A549 (cell line): ENCODE measurements around the gene TRAF3IP1. TPM values are rescaled to one million over a fixed set of nuclear protein-coding genes. Genes with fewer than 3 reads are reported as not detected.
A peak's percentile ranks its signal among the peaks of the same experiment; 100 is the strongest.

Experiments
- ATAC-seq, 2 experiments: fragments of 200-7000 bp in 1 of 2; fragments of >200 bp in 1 of 2; cut with Nextera tagmentation in 1 of 2; cut with Tn5 transposase in 1 of 2; 3 replicates each; pipeline versions ENCODE4 v1.8.0 to v1.9.1; 2018 to 2020; ENCODE audit warnings: mild to moderate bottlenecking in 1 of 2, moderate library complexity in 1 of 2
- CTCF ChIA-PET: fragments of 300-600 bp; sonication (Branson Sonifier 250); formaldehyde crosslinking; extraction: SDS; loops from one replicate; lab custom pipeline; 2021; ENCODE audit warnings: antibody characterized with exemption, inconsistent platforms; lab: Yijun Ruan, JAX
- POLR2A ChIA-PET: fragments of 350-600 bp; formaldehyde crosslinking; extraction: SDS; loops from one replicate; lab custom pipeline; 2021; ENCODE audit warnings: antibody characterized with exemption, inconsistent platforms; lab: Yijun Ruan, JAX
- DNase-seq, 2 experiments: peaks; one replicate each; pipeline versions ENCODE4 v3.0.0 to v3.0.0-alpha.2; 2011 to 2016; ENCODE audit warnings: low read depth in 1 of 2, low spot score in 1 of 2
- FAIRE-seq: peaks from 2 replicates; lab custom pipeline; 2011; peaks lifted over from hg19 to GRCh38; lab: Jason Lieb, UNC
- H3K27ac ChIP-seq, 2 experiments: fragments of >200 bp; sonication (Bioruptor Twin); formaldehyde crosslinking; 3 replicates each; pipeline ENCODE4 v1.5.1; 2016 to 2017
- H3K4me1 ChIP-seq: fragments of >200 bp; sonication (Bioruptor Twin); formaldehyde crosslinking; 3 replicates; pipeline ENCODE4 v1.6.1; 2016
- H3K4me2 ChIP-seq: fragments of >200 bp; sonication (Bioruptor Twin); formaldehyde crosslinking; 3 replicates; pipeline ENCODE4 v1.6.1; 2016
- H3K4me3 ChIP-seq: fragments of >200 bp; sonication (Bioruptor Twin); formaldehyde crosslinking; 3 replicates; pipeline ENCODE4 v1.5.1; 2016
- H3K9me3 ChIP-seq: fragments of >200 bp; sonication (Bioruptor Twin); formaldehyde crosslinking; 3 replicates; pipeline ENCODE4 v1.6.1; 2016
- CBX2 ChIP-seq: fragments of 200-600 bp; sonication (generic); IDR thresholded peaks from 2 replicates; pipeline ENCODE4 v1.6.1; 2016; ENCODE audit warnings: low read depth, mild to moderate bottlenecking, borderline replicate concordance
- CBX8 ChIP-seq: fragments of 200-600 bp; sonication (generic); IDR thresholded peaks from 2 replicates; pipeline ENCODE4 v1.6.1; 2016
- CEBPB ChIP-seq, 2 experiments: fragments of >200 bp in 1 of 2; sonication (Bioruptor Twin) in 1 of 2; formaldehyde crosslinking in 1 of 2; IDR thresholded peaks; 2 replicates each; pipeline ENCODE4 v1.6.1; 2012 to 2016
- EHMT2 ChIP-seq: fragments of 200-600 bp; sonication (generic); IDR thresholded peaks from 2 replicates; pipeline ENCODE4 v1.6.1; 2016; ENCODE audit warnings: antibody characterized with exemption, low read depth, mild to moderate bottlenecking, moderate library complexity
- EP300 ChIP-seq, 2 experiments: fragments of >200 bp; sonication (Bioruptor Twin); formaldehyde crosslinking; IDR thresholded peaks; 2 replicates in 1 of 2; 3 replicates in 1 of 2; pipeline ENCODE4 v1.6.1; 2016 to 2017
- FOSL2 ChIP-seq, 2 experiments: fragments of 450-650 bp in 1 of 2; fragments of >200 bp in 1 of 2; sonication (Bioruptor Twin) in 1 of 2; formaldehyde crosslinking; IDR thresholded peaks; 2 replicates each; pipeline versions ENCODE4 v1.5.0 to v1.6.1; 2016 to 2020; ENCODE audit warnings: mild to moderate bottlenecking in 1 of 2, moderate library complexity in 1 of 2
- FOXS1 ChIP-seq: fragments of 250-450 bp; sonication (Bioruptor Pico); IDR thresholded peaks from 2 replicates; pipeline ENCODE4 v1.5.0; 2020; ENCODE audit warnings: mild to moderate bottlenecking, moderate library complexity
- HEYL ChIP-seq: fragments of 250-450 bp; sonication (Bioruptor Pico); IDR thresholded peaks from 2 replicates; pipeline ENCODE4 v1.8.0; 2021; ENCODE audit warnings: mild to moderate bottlenecking, moderate library complexity
- HOXB13 ChIP-seq: fragments of 250-450 bp; sonication (Bioruptor Pico); IDR thresholded peaks from 2 replicates; pipeline ENCODE4 v1.5.0; 2020; ENCODE audit warnings: low read depth, mild to moderate bottlenecking, moderate library complexity
- JUNB ChIP-seq: fragments of >200 bp; sonication (Bioruptor Twin); formaldehyde crosslinking; IDR thresholded peaks from 2 replicates; pipeline ENCODE4 v1.6.1; 2016
- KDM1A ChIP-seq: fragments of 200-600 bp; sonication (generic); IDR thresholded peaks from 2 replicates; pipeline ENCODE4 v1.6.1; 2016; ENCODE audit warnings: low read depth, mild to moderate bottlenecking
- MAZ ChIP-seq: fragments of 150-350 bp; IDR thresholded peaks from 2 replicates; pipeline ENCODE4 v1.6.1; 2014; ENCODE audit warnings: antibody characterized with exemption, low read depth, low read length, borderline replicate concordance
- MYC ChIP-seq: IDR thresholded peaks from 2 replicates; pipeline ENCODE4 v1.6.1; 2012; ENCODE audit warnings: mild to moderate bottlenecking, inconsistent platforms, low read length, improper control_type of control experiment, borderline replicate concordance
- NPAS2 ChIP-seq: fragments of 250-450 bp; sonication (Bioruptor Pico); IDR thresholded peaks from 2 replicates; pipeline ENCODE4 v1.8.0; 2022; ENCODE audit warnings: mild to moderate bottlenecking, moderate library complexity, borderline replicate concordance
- PHF8 ChIP-seq: fragments of 200-600 bp; sonication (generic); IDR thresholded peaks from 2 replicates; pipeline ENCODE4 v1.6.1; 2016; ENCODE audit warnings: low read depth, mild to moderate bottlenecking, antibody characterized with exemption, moderate library complexity, borderline replicate concordance
- POLR2A ChIP-seq: IDR thresholded peaks from 2 replicates; pipeline ENCODE4 v1.6.1; 2012; ENCODE audit warnings: mild to moderate bottlenecking, low read length
- RAD21 ChIP-seq, 2 experiments: fragments of >200 bp in 1 of 2; sonication (Bioruptor Twin) in 1 of 2; formaldehyde crosslinking in 1 of 2; IDR thresholded peaks in 1 of 2; conservative IDR thresholded peaks in 1 of 2; 2 replicates in 1 of 2; 3 replicates in 1 of 2; pipeline ENCODE4 v1.6.1; 2012 to 2018; ENCODE audit warnings: inconsistent platforms in 1 of 2
- RARB ChIP-seq: fragments of 250-450 bp; sonication (Bioruptor Pico); IDR thresholded peaks from 2 replicates; pipeline ENCODE4 v1.8.0; 2021; ENCODE audit warnings: mild to moderate bottlenecking, moderate library complexity
- RCOR1 ChIP-seq: fragments of 150-350 bp; IDR thresholded peaks from 2 replicates; pipeline ENCODE4 v1.6.1; 2014; ENCODE audit warnings: antibody characterized with exemption, low read length, low read depth
- SMC3 ChIP-seq: fragments of >200 bp; sonication (Bioruptor Twin); formaldehyde crosslinking; IDR thresholded peaks from 3 replicates; pipeline ENCODE4 v1.6.1; 2018; ENCODE audit warnings: inconsistent platforms
- ZC3H11A ChIP-seq: fragments of 450-650 bp; IDR thresholded peaks from 2 replicates; pipeline ENCODE4 v1.6.1; 2014; ENCODE audit warnings: antibody characterized with exemption, mild to moderate bottlenecking
- WGBS: methylation state at CpG from one replicate; pipeline ENCODE4 v1.1.6; 2017; ENCODE audit errors: missing lambda C conversion rate; 5-methylcytosine and 5-hydroxymethylcytosine counted together
- polyA plus RNA-seq, 4 experiments: library from polyadenylated mRNA; depleted of rRNA in 3 of 4; stranded (reverse); fragments of >200 nt; fragmentation: RNase III in 1 of 4; extraction: RNeasy Plus Mini Kit Qiagen cat#74134 plus additional on column Dnase treatment in 1 of 4; gene quantifications; 2 replicates in 3 of 4; 3 replicates in 1 of 4; pipeline ENCODE4 v1.2.3, GENCODE V29; 2011 to 2017
- TF ChIP-seq, protein P1 (sequence below): IDR thresholded peaks from 2 replicates; pipeline ENCODE4 v1.6.1; 2012
- TF ChIP-seq, protein P2 (sequence below): fragments of >200 bp; sonication (Bioruptor Twin); formaldehyde crosslinking; IDR thresholded peaks from 3 replicates; pipeline ENCODE4 v1.6.1; 2016
- TF ChIP-seq, protein P3 (sequence below): IDR thresholded peaks from 2 replicates; pipeline ENCODE4 v1.6.1; 2012
- TF ChIP-seq, protein P4 (sequence below): fragments of 450-650 bp; IDR thresholded peaks from 2 replicates; pipeline ENCODE4 v1.6.1; 2014; ENCODE audit warnings: antibody characterized with exemption
- TF ChIP-seq, protein P5 (sequence below): fragments of >200 bp; sonication (Bioruptor Twin); formaldehyde crosslinking; IDR thresholded peaks from 3 replicates; pipeline ENCODE4 v1.5.1; 2016

Gene TRAF3IP1
- polyA plus RNA-seq, 2 of the 4 experiments (the other 2 are of a cell fraction), result 10.6 to 19.2 TPM

DNA sequence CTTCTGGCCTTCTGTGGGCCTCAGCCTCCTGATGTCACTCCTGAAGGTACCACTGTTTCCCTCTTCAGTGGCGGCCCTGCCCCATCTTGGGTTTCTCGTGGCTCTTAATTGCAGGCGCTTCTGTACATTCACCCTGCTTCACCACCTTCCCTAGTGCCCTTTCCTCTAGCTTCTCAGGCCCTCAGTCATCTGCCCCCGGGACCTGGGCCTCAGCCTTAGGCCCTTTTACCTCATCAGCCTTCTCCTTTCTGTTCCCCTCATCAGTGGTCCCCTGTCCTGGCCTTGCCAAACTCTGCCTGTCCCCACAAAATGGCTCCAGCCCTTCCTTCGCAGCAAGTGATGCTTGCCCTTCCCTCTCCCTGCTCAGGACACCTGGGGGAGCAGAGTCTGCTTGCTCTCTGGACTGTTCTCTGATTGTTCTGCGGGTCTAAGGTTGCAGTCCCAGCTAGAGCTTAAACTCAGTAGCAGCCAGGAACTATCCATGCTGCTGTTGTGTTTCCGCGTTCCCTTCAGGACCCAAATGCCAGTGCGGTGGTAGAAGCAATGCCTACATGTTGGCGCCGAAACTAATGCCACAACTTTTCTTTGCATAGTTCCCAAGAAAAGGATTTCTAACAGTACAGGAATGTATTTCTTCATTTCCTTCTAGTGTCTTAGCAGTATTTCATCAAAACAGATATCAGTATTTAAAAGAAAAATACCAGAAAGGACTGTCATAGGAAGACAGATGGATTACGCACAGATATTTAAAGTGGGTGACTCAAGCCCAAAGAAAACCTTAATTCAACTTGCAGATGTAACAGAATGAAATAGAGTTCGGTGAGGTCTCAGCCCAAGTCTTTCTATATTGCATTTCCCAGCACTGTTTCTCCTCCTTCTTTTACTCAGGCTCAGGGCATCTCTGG is 113.9 kb downstream of the TRAF3IP1 start:
- Histone ChIP-seq H3K4me3 (no peak overlapping the region), H3K9me3 (no peaks in the 10 kb centered on the region), H3K27ac (peak overlapping the region; percentile 37 to 62; a peak in 5 of 6 replicates), H3K4me2 (no peak overlapping the region), H3K4me1 (peaks cover 32% of the 10 kb centered on the region)
- FAIRE-seq, result no peak
- ChIA-PET CTCF (interaction anchor here (1.0 to 1.4 kb wide), 2 partner anchors 63 to 79 kb away, joined by 3 read pairs; no protein-coding TSS in a partner anchor), POLR2A (no interaction called here)
- no peak for ATAC-seq
- no peak for DNase-seq
- TF ChIP-seq NPAS2 (no peak), EP300 (IDR thresholded peaks at IDR 0.05) (no peak), POLR2A (no peak), CBX2 (no peak), EHMT2 (no peak), HEYL (CRISPR knock-in tag) (no peak), RARB (CRISPR knock-in tag) (no peak), SMC3 (no peak), RAD21 (conservative IDR thresholded peaks at IDR 0.05 in 1 of 2, IDR thresholded peaks at IDR 0.05 in 1 of 2) (no peak), HOXB13 (CRISPR knock-in tag) (no peak), ZC3H11A (no peak), CBX8 (no peak)
- TF ChIP-seq, protein P1, sequence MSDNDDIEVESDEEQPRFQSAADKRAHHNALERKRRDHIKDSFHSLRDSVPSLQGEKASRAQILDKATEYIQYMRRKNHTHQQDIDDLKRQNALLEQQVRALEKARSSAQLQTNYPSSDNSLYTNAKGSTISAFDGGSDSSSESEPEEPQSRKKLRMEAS, result no peak
- TF ChIP-seq, protein P2, sequence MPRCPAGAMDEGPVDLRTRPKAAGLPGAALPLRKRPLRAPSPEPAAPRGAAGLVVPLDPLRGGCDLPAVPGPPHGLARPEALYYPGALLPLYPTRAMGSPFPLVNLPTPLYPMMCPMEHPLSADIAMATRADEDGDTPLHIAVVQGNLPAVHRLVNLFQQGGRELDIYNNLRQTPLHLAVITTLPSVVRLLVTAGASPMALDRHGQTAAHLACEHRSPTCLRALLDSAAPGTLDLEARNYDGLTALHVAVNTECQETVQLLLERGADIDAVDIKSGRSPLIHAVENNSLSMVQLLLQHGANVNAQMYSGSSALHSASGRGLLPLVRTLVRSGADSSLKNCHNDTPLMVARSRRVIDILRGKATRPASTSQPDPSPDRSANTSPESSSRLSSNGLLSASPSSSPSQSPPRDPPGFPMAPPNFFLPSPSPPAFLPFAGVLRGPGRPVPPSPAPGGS, result no peak
- TF ChIP-seq, all 56 proteins: peak for 0
- 89% methylated on average over 13 of the region's 13 CpGs for WGBS

DNA sequence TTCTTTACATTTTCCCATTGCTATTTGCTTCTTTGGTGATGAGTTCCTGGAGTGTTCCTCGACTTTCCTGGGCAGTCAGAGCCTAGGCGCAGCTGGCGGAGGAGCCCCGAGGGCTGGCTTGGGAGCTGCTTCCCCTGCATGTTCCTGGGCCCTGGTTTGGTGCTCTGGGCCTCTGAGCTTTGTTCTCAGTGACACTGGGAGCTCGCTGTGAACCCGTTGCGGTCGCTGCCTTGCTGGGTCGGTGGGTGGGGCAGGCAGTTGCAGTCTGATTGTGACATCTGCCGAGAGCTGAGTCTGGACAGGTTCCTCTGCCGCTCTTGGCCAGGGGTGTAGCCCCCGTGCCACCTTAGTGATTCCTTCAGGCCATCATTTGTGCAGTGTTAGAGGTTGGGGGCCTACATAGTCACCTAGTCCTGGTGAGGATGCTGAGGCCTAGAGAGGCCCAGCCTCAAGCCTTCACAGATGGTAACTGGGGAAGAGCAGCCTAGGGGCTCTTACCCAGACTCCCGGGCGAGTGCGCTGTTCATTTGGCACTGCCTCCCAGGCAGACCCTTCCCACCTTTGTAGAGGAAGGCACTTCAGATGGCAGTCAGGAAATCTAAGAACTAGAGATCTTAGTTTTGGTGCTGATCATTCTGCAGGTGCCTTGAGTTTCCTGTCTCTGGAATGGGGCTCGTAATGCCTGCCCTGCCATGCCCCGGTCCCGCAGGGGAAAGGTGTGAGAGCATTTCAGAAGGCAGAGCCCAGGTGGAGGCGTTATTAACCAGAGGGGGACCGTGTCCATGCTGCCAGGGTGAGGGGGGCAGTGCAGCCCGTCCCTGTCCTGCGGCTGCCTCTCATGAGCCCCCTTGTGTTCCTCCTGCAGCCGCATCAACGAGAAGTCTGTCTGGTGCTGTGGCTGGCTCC is 114.8 kb downstream of the TRAF3IP1 start:
- 90% methylated on average over 21 of the region's 24 CpGs for whole genome bisulfite sequencing
- FAIRE-seq (no peak), DNase-seq (no peak), ATAC-seq (no peak)
- Histone ChIP-seq H3K4me1 (peaks cover 38% of the 10 kb centered on the region), H3K27ac (peak overlapping the region; percentile 37 to 62; a peak in 5 of 6 replicates), H3K4me2 (no peak overlapping the region), H3K4me3 (no peak overlapping the region), H3K9me3 (no peaks in the 10 kb centered on the region)
- no peak for TF ChIP-seq RCOR1
- no peak for TF ChIP-seq MAZ
- no peak for TF ChIP-seq CEBPB (IDR thresholded peaks at IDR 0.05)
- no peak for TF ChIP-seq FOSL2 (IDR thresholded peaks at IDR 0.05)
- no peak for TF ChIP-seq FOSL2 (CRISPR knock-in tag; IDR thresholded peaks at IDR 0.05)
- no peak for TF ChIP-seq KDM1A
- TF ChIP-seq JUNB, result no peak
- TF ChIP-seq, protein P3, sequence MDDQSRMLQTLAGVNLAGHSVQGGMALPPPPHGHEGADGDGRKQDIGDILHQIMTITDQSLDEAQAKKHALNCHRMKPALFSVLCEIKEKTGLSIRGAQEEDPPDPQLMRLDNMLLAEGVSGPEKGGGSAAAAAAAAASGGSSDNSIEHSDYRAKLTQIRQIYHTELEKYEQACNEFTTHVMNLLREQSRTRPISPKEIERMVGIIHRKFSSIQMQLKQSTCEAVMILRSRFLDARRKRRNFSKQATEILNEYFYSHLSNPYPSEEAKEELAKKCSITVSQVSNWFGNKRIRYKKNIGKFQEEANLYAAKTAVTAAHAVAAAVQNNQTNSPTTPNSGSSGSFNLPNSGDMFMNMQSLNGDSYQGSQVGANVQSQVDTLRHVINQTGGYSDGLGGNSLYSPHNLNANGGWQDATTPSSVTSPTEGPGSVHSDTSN, result no peak
- TF ChIP-seq, protein P4, sequence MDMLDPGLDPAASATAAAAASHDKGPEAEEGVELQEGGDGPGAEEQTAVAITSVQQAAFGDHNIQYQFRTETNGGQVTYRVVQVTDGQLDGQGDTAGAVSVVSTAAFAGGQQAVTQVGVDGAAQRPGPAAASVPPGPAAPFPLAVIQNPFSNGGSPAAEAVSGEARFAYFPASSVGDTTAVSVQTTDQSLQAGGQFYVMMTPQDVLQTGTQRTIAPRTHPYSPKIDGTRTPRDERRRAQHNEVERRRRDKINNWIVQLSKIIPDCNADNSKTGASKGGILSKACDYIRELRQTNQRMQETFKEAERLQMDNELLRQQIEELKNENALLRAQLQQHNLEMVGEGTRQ, result no peak
- TF ChIP-seq RARB (CRISPR knock-in tag), result no peak
- TF ChIP-seq FOXS1 (CRISPR knock-in tag), result no peak
- no peak for TF ChIP-seq HOXB13 (CRISPR knock-in tag)
- no peak for TF ChIP-seq PHF8
- TF ChIP-seq, protein P5, sequence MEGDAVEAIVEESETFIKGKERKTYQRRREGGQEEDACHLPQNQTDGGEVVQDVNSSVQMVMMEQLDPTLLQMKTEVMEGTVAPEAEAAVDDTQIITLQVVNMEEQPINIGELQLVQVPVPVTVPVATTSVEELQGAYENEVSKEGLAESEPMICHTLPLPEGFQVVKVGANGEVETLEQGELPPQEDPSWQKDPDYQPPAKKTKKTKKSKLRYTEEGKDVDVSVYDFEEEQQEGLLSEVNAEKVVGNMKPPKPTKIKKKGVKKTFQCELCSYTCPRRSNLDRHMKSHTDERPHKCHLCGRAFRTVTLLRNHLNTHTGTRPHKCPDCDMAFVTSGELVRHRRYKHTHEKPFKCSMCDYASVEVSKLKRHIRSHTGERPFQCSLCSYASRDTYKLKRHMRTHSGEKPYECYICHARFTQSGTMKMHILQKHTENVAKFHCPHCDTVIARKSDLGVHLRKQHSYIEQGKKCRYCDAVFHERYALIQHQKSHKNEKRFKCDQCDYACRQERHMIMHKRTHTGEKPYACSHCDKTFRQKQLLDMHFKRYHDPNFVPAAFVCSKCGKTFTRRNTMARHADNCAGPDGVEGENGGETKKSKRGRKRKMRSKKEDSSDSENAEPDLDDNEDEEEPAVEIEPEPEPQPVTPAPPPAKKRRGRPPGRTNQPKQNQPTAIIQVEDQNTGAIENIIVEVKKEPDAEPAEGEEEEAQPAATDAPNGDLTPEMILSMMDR, result no peak
- no peak for TF ChIP-seq MYC
- ChIA-PET CTCF (interaction anchor here (1.0 to 1.6 kb wide), 2 partner anchors 64 kb away, joined by 3 to 5 read pairs; no protein-coding TSS in a partner anchor), POLR2A (no interaction called here)
